ENCODE results near the gene PODXL. TPM values are rescaled to one million over a fixed set of nuclear protein-coding genes. Genes with fewer than 3 reads are reported as not detected.

PODXL gene
- 28.7 to 56.2 TPM (median 40.1 TPM) in 5 replicates for total RNA-seq (2022; extraction: Qiagen RNA extraction)

GRCh38 chr7:131556053-131556908 is at the start of gene PODXL:
Gene PODXL, minus strand, starts transcription at chr7:131556628. Its CDS starts 269 bp downstream, at chr7:131556359.

Other genes starting within 250 kb of the PODXL start
- 30.0 to 37.3 TPM (median 34.3 TPM) in 5 replicates for gene MKLN1, start 228.8 kb downstream of the PODXL start, total RNA-seq (2022; extraction: Qiagen RNA extraction)

Measured in A549 treated with Hydrocortisone at 1 μM for 4 hours (cell line).